HG03432 (cell line): ENCODE data around the gene WNT2B.

Experiments
- ATAC-seq: cut with Tn5 transposase; IDR thresholded peaks from one replicate; pipeline ENCODE4 v1.9.1; 2021; ENCODE audit warnings: mild to moderate bottlenecking, moderate library complexity; ENCODE audit not compliant: unreplicated experiment

The WNT2B gene

DNA sequence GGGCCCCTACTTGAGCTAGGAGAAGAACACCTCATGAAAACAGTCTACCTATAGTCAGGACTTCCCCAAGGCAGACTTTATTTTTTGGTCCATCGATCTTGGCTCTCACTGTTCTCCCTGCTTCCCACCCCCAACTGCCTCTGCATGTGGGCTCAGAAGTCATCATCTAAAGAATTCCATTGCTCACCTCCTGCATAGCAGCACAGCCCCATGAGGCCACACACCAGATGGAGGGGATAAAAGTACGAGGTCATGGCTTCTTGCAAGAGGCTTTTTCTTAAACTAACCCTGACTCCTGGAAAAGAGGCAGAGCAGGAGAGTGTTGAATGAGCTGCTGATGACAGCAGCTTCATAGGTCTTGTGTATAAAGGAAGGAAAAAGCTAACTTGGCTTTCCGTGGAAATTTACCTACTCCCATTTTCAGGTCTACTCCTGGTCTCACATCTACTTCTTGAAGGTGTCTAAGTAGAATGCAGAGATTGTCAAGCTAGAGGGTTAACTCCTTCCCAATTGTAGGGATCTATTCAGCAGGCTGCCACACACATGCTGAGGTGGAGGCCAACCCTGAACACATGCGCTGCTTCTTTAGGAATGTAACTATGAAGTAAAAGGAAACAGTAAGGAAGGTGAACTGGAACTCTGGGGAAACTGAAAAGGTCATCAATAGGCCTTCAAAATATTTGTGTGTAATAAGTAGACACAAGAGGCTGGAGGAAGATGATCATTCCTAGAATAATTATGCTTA lies 18.7 kb downstream of the WNT2B start:
- no peak for ATAC-seq

DNA sequence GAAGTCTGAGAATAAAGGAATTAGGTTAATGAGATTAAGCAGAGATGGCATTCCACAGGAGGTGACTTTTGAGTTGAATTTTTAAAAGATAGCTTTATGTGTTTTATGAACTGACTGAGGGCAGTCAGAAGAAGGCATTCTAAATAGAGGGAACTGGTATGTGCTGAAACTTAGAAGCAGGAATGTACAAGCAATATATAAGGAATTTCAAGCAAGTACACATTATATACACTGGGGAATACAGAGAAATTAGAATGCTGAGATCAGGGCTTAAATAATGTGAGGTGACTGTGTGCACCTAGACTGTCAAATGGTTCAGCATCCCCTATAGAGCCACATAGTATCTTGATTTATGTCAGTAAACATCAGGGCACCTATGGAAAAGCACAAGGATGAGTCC lies 19.3 kb downstream of the WNT2B start:
- no peak for ATAC-seq

DNA sequence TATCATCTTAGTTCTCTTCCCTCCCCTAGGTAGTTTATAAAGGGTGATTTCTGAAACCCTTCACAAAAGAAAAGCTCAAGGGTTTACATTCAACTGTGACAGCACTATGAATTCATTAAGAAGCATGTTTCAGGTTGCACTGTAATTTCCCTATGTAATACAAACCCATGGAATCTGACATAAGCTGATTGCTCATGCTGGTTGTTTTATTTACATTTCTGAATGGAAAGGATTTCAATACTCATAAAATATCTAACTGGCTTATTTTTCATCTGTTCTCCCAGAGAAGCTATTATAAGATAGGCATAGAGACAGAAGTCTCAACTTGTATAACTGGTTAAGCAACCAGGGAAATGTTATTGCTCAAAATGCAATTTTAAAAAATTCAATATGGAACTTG lies 20.5 kb downstream of the WNT2B start:
- ATAC-seq = no peak

DNA sequence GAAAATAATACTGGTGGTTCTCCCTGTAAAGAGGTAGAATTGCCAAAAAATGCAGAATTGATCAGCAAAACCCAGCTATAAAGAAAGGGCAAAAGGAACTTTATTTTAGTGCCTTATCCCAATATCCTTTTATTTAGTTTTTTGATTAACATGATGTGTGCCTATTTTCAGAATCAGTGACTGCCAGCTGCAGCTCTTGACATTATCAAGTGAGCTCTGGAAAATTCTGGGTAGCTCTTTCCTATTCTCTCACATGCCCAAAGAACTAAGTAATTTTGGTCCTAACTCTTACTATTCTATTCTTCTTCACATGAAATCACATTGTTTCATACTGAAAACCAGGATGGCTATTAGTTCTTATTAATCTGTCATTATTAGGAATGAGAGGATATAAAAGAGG lies 22.1 kb downstream of the WNT2B start:
- no peak for ATAC-seq

DNA sequence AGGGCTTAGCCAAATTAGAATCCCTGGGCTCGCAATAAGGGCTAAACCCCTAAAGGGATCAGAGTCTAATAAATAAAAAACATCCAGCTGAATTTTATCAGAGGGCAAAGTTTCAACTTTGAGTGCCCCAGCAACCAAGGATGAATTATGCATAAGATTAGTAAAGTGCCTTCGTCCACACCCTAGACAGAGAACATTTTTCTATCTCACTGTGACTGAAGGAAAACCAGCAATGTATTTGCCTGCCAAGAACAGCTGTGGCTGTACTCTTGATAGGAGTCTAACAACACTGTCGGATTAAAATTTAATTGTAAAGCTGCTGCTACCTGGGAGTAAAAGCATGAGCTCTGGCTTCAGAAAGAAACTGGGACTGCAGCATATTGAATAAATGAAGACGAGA lies 23.3 kb downstream of the WNT2B start:
- ATAC-seq = no peak

DNA sequence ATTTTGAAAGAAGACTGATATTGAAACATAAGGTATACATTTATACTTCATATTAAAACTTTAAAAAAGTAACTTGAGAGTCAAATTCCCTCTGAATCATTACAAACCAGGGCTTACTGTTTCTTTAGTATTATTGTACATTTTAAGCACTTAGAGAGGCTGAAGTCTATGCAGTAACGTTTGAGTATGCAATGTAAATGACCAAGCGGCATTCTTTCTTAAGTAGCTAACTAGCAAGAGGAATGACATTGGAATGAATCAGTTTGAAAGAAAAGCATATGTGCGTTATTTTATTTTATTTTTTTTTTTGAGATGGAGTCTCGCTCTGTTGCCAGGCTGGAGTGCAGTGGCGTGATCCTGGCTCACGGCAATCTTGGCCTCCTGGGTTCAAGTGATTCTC lies 24.3 kb downstream of the WNT2B start:
- ATAC-seq = no peak

DNA sequence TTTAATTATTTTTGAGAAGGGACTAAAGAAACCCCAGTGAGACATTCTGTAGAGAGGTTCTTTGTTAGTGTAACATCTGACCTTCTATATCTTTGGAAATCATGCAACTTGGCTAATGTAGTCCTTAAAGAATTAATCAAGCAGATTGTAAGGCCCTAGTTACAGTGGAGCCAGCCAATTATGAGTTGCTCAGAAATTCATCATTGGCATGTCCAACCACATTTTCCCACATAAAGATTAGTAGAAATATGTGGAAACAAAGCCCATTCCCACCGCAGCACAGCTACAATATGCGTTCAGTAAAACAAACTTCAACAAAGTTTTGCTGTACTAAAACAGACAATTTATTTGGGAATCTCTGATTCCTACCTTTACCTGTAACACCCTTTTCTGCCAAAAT lies 27.8 kb downstream of the WNT2B start:
- no peak for ATAC-seq

DNA sequence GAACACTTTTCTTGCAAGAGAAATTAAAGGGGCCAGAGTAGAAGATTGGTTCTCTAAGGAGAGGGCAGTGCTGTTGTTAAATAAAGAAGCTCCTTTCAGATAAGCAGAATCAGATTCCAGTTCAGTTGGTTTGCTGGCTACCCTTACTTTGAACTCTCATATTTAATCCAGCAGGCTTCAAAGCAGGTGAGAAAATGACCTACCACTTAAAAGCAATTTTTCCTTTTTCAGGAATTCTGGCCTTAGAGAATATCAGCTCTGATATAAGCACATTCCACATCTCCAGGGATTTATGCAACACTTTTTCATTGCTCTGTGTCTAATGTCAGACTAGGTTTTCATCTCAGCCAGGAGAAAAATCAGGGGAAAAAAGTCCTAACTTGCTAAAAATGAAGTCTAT lies 28.7 kb downstream of the WNT2B start:
- no peak for ATAC-seq

DNA sequence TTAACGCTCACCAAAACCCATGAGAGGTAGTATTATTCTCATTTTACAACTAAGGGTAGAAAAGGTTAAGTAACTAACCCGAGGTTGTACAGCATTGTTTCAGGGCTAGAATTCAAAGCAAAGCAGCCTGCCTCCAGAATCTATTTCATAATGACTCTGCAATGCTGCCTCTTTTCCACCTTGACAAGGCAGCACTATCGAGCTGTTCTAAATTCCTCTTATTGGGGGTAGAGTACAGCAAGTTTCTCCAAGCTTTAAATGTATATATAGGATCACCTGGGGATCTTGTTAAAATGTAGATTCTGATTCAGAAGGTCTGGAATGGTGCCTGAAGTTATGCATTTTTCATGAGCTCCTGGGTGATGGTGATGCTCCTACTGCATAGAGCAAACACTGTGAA lies 30.1 kb downstream of the WNT2B start:
- ATAC-seq = no peak

DNA sequence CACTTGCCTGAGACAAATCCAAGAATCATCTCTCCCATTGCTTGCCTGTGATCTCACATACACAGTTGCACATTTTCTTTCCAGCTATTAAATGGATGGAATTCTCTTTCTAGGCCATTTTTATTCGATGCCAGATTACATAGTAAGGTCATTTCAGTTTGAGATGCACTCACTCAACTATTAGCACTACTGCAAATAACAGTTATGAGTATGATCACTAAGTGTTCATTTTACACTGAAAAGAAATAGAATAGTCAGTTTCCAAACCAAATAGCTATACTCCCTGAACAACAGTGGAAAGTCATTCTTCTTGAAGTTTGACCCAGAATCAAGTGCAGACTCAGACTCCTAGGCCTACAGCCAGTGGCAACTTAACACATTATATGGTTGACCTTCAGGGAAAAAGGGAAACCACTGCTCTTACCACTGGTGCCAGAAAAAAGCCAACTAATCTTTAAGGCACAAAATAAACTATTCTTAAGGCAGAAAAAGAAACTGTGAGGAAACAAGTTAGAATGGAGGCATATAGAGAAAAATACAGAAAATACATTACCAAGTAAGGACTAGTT lies 31.5 kb downstream of the WNT2B start:
- no peak for ATAC-seq

DNA sequence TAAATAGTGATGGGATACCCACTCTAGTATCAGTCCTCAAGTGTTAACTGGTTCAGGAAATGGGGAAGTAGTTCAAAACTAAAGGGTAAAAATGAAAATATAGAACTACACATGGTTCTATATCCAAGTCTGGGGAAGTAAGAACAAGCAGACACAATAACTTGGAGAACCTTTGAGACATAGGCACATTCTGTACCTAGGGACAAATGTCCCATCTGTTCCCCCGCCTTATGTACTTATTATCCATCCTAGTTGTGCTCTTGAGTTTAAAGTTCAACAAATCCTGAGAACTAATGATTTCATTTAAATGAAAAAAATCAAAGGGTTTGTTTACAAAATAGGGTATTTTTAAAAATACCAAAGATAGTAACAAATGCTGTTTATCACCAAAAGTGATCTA lies 32.5 kb downstream of the WNT2B start:
- no peak for ATAC-seq

DNA sequence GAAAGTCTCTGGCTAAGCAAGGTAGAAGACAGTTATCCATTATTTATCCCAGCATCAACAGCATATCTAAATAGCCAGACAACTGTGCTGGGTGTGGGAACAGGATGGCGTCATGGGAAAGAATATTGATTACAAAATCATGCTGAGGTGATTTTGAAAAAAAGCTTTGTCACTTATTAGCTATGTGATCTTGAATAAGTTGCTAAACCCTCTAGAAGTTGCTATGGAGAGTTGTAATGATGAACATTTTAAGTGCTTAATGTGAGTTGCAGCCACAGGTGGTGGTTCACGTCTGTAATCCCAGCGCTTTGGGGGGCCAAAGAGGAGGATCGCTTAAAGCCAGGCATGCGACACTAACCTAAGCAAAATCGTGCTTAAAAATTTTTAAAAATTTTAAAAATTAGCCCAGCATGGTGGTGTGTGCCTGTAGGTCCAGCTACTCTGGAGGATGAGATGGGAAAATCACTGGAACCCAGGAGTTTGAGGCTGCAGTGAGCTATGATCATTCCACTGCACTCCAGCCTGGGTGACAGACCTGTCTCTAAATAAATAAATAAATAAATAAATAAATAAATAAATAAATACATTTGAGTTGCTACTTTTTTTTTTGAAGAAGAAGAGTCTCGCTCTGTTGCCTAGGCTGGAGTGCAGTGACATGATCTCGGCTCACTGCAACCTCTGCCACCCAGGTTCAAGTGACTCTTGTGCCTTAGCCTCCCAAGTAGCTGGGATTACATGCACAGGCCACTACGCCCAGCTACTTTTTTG lies 33.6 kb downstream of the WNT2B start:
- no peak for ATAC-seq

DNA sequence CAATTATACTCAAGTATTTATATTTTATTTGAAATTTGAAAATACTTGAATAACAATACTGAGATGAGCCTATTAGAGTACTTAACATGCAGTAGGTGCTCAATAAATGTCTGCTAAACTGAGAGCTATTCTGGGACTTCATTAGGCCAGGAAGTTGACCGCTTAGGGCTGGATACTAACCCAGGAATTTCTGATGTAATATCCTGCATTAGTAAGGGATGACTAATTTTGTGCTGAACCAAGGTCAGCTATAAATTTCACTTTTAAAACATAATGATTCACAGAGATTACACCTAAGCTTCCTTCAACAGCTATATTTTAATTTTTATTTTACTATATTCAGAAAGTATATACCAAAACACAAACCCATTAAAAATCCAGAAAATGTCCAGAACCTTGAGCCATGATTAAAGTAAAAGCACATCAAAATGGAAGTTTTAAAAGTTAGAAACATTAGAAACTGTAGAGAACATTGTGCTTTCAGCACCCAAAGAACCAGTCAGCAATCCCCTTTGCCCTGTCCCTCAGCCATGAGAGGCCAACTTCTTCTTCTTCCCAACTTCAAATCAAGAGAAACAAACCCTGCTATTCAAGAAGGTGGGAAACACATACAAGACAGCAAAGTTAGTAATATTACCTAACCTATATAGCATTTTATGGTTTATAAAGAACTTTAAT lies 35.4 kb downstream of the WNT2B start:
- ATAC-seq = no peak

DNA sequence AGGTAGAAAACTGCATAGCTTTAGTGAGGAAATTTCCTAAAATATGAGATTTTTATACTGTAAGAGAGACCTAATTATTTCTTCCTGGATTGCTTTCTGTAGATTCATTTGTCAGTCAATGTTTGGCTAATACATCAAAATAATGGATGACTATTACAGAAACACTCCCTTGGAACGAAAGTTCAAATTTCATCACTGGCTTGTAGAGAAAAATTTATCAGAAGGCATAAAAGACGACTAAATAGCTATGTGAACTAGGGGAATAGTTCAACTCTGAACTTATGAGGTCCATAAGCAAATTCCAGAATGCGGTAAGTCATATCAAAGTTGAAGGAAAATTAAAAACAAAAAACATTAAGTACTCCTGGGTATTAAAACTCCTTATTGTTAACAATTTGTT lies 36.0 kb downstream of the WNT2B start:
- no peak for ATAC-seq

DNA sequence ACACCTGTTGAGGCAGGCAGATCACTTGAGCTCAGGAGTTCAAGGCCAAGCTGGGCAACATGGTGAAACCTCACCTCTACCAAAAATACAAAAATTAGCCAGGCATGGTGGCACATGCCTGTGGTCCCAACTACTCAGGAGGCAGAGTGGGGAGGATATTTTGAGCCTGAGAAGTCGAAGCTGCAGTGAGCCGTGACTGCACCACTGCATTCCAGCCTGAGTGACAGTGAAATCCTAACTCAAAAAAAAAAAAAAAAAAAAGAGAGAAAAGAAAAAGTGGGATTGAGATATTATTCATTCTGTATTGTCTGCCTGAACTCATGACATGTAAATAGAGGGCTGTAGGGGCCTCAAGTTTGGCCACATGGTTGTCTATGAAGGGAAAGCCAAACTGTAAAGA lies 37.3 kb downstream of the WNT2B start:
- ATAC-seq = no peak

DNA sequence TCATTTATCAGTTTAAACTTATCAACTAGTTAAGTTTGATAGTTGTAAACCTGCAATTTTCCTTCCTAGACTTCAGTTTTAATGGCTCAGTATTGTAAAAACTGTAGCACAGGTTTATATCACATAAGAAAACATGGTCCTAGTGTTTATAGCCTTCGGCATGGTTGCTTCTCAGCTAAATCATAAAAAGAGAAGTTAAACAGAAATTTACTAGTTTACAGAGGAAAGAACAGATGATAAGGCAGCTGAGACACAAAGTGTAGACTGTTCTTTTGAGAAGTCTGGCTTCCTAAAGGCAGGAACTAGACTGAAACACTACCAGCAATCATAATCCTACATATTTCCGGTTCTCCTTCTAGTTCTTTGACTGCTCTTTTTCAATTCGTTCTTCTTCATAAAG lies 39.8 kb downstream of the WNT2B start:
- ATAC-seq = no peak

DNA sequence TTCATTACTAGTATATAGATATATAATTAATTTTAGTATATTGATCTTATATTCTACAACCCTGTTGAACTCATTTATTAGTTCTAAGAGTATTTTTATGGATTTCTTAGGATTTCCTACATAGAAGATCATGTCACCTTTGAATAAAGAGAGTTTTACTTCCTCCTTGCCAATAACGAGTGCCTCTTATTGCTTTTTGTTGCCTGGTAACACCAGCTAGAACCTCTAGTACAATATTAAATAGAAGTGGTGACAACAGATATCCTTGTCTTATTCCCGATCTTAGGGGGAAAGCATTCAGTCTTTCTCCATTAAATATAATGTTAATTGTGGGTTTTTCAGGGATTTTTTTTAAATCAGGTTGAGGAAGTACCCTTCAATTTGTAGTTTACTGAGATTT lies 40.8 kb downstream of the WNT2B start:
- no peak for ATAC-seq

DNA sequence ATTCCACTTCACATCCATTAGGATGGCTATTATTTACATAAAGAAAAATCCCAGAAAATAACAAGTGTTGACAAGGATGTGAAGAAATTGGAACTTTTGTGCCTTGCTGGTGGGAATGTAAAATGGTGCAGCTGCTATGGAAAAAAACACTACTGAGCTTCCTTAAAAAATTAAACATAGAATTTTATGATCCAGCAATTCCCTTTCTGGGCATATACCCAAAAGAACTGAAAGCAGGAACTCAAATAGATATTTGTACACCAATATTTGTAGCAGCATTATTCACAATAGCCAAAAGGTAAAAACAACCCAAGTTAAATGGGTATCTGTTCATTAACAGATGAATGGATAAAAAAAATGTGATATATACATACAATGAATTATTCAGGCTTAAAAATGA lies 45.6 kb downstream of the WNT2B start:
- ATAC-seq = no peak

DNA sequence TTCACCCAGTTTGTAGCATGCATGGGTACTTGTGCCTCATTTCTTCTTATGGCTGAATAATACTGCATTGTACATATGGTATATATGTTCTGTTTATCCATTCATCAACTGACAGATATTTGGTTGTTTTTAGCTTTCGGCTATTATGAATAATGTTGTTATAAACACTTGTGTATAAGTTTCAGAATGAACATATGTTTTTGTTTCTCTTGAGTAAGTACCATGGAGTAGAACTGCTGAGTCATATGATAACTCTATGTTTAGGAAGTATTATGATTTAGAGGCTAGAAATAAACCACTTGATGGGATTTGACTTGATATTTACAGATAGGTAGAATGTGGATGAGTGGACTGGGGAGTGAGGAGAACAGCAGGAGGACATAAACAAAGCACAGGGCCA lies 48.6 kb downstream of the WNT2B start:
- ATAC-seq = no peak

DNA sequence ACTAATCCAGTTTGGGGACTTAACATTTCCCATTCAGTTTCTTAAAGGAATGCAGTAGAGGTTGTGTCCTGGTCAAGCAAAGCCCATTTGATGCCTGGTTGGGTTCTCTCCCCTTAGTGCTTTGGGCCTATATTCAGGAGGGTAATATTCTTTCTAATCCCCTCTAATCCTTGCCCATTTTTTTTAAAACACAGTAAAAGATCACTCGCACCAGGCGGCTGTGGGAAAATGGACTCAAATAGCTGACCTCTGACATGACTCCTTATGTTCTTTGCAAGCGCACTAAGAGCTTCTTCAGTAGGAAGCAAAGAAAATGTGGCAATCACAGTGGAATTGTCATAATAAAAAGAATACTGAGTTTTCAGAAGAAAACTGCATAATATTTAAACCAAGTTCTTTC lies 49.9 kb downstream of the WNT2B start:
- no peak for ATAC-seq

DNA sequence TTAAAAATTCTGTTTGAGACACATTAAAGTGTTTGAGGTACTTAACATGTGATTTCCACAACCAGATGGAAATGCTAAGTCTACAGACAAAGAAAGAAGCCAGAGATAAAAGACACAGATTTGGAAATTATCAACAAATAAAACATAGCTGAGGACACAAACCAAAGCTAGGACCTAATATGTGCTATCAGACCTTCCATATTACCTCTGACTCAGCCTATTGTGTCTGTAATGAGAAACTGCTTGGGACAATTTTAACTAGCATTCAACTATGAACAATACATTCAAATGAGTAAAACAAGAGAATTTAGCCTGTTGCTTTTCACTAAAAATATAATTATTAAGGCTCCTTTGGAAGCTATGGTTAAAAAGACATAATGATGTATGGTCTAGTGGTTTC lies 54.6 kb downstream of the WNT2B start:
- no peak for ATAC-seq

DNA sequence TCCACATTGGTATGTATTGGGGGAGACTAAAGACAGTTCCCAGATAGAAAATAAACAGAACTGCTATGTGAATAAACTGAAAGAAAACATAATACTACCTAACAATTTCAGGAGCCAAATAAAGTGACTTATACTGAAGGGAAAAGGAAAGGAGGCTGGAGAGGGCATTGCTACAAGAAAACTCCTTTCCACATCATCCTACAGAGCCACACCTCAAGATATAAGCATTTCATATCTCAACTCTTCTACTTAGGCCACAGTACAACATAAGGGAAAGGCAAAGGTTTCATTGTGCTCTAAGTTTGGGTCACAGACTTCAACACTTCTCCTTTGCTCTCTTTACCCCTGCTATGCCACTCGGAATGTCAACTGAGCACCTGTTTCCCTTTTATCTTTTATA lies 55.3 kb downstream of the WNT2B start:
- ATAC-seq = no peak
